Measurements from ENCODE around the gene SPEF1. TPM values are rescaled to one million over a fixed set of nuclear protein-coding genes. Genes with fewer than 3 reads are reported as not detected.

SPEF1 gene
- total and polyA plus RNA-seq, 2 of the 13 experiments (the other 11 are each of a cell fraction or from before 2014, with no cell fraction given) = 0.11 to 0.27 TPM

- TF ChIP-seq ZBED4 (CRISPR knock-in tag; IDR thresholded peaks at IDR 0.05; ENCODE audit: borderline replicate concordance) = peak; percentile 99
- no peak for TF ChIP-seq ZFP36 (IDR thresholded peaks at IDR 0.05; ENCODE audit: borderline replicate concordance, low read depth, low read length, partially characterized antibody)
- TF ChIP-seq UBTF (CRISPR knock-in tag; IDR thresholded peaks at IDR 0.05) = peak; percentile 82; the same call in 1 of the 2 replicates
- peak; percentile 73; the same call in 1 of the 2 replicates for TF ChIP-seq HNRNPL (IDR thresholded peaks at IDR 0.05; ENCODE audit: low read depth, low read length)
- no peak for TF ChIP-seq SNRNP70 (IDR thresholded peaks at IDR 0.05; ENCODE audit: low read depth, low read length)
- peak; percentile 72 for TF ChIP-seq ISL2 (CRISPR knock-in tag; IDR thresholded peaks at IDR 0.05)
- no peak for TF ChIP-seq ZNF34 (CRISPR knock-in tag; IDR thresholded peaks at IDR 0.05; ENCODE audit: borderline replicate concordance)
- peak; percentile 57; the same call in 1 of the 2 replicates for TF ChIP-seq TRAFD1 (CRISPR knock-in tag; IDR thresholded peaks at IDR 0.05; ENCODE audit: borderline replicate concordance)
- TF ChIP-seq ZNF691 (CRISPR knock-in tag; IDR thresholded peaks at IDR 0.05; ENCODE audit: borderline replicate concordance, low read depth) = peak; percentile 99
- no peak for TF ChIP-seq TBL1XR1 (IDR thresholded peaks at IDR 0.05; ENCODE audit: borderline replicate concordance, low read length, partially characterized antibody)
- no peak for TF ChIP-seq CCAR2 (optimal IDR thresholded peaks at IDR 0.05; ENCODE audit: low read depth, low read length)
- TF ChIP-seq ZNF256 (CRISPR knock-in tag; conservative IDR thresholded peaks at IDR 0.05) = peak; percentile 77; the same call in 1 of the 2 replicates
- peak; percentile 90; the same call in 1 of the 2 replicates for TF ChIP-seq BCL3 (CRISPR knock-in tag; IDR thresholded peaks at IDR 0.05)
- TF ChIP-seq KDM5B (CRISPR knock-in tag; IDR thresholded peaks at IDR 0.05; ENCODE audit: borderline replicate concordance) = peak; percentile 99
- TF ChIP-seq HNF4A (CRISPR knock-in tag; IDR thresholded peaks at IDR 0.05) = peak; percentile 61
- peak; percentile 81 for TF ChIP-seq MEIS2 (CRISPR knock-in tag; IDR thresholded peaks at IDR 0.05)
- peak; percentile 86 for TF ChIP-seq ZNF550 (CRISPR knock-in tag; IDR thresholded peaks at IDR 0.05; ENCODE audit: borderline replicate concordance)
Measured at GRCh38 chr20:3767427-3768341, 13.6 kb downstream of the SPEF1 start, which contains the start of gene ADISSP (continued).
